ENCODE measurements around the gene ITPR1.

The ITPR1 gene

GRCh38 chr3:4720316-4721075 lies 227.3 kb downstream of the ITPR1 start:
- DNase-seq (ENCODE audit: low spot score), result peak; percentile 46

GRCh38 chr3:4721511-4721911 lies 228.4 kb downstream of the ITPR1 start:
- no peak for DNase-seq (ENCODE audit: low spot score)

- peak; percentile 49 for DNase-seq (ENCODE audit: low spot score)
Measured at GRCh38 chr3:4722103-4722502, 229.0 kb downstream of the ITPR1 start.

- DNase-seq (ENCODE audit: low spot score), result no peak
Measured at GRCh38 chr3:4724051-4724629, 231.0 kb downstream of the ITPR1 start.

- no peak for DNase-seq (ENCODE audit: low spot score)
Measured at GRCh38 chr3:4726549-4726948, 233.4 kb downstream of the ITPR1 start.

- DNase-seq (ENCODE audit: low spot score), result no peak
Measured at GRCh38 chr3:4729061-4729973, 236.2 kb downstream of the ITPR1 start.

GRCh38 chr3:4730719-4731118 lies 237.6 kb downstream of the ITPR1 start:
- DNase-seq (ENCODE audit: low spot score), result no peak

- no peak for DNase-seq (ENCODE audit: low spot score)
Measured at GRCh38 chr3:4731543-4732111, 238.5 kb downstream of the ITPR1 start.

- no peak for DNase-seq (ENCODE audit: low spot score)
Measured at GRCh38 chr3:4732925-4733324, 239.8 kb downstream of the ITPR1 start.

- no peak for DNase-seq (ENCODE audit: low spot score)
Measured at GRCh38 chr3:4734454-4734853, 241.3 kb downstream of the ITPR1 start.

- no peak for DNase-seq (ENCODE audit: low spot score)
Measured at GRCh38 chr3:4735243-4735642, 242.1 kb downstream of the ITPR1 start.

GRCh38 chr3:4736284-4736861 lies 243.2 kb downstream of the ITPR1 start:
- DNase-seq (ENCODE audit: low spot score), result no peak

- DNase-seq (ENCODE audit: low spot score), result no peak
Measured at GRCh38 chr3:4738737-4739274, 245.7 kb downstream of the ITPR1 start.

- DNase-seq (ENCODE audit: low spot score), result no peak
Measured at GRCh38 chr3:4739289-4740236, 246.4 kb downstream of the ITPR1 start.

GRCh38 chr3:4740397-4741105 lies 247.4 kb downstream of the ITPR1 start:
- no peak for DNase-seq (ENCODE audit: low spot score)

- DNase-seq (ENCODE audit: low spot score), result no peak
Measured at GRCh38 chr3:4741106-4741403, 247.9 kb downstream of the ITPR1 start.

GRCh38 chr3:4741404-4742307 lies 248.5 kb downstream of the ITPR1 start:
- no peak for DNase-seq (ENCODE audit: low spot score)

GRCh38 chr3:4742359-4742758 lies 249.2 kb downstream of the ITPR1 start:
- no peak for DNase-seq (ENCODE audit: low spot score)

GRCh38 chr3:4743371-4743770 lies 250.2 kb downstream of the ITPR1 start:
- DNase-seq (ENCODE audit: low spot score), result no peak

All from D341Med (cell line).